Activated CD8-positive, alpha-beta memory T cell treated with anti-CD3 and anti-CD28 coated beads for 1 hour (primary cell): Measurements from ENCODE around the gene MCM5.
"Not testable (repeated sequence)": the region's sequence is repeated elsewhere in the genome, so short reads cannot be mapped to it uniquely, and the experiment has no call there.

Experiments used
- DNase-seq, 2 donors: peaks; one replicate each; pipeline ENCODE4 v3.0.0-alpha.2; 2020; ENCODE audit warnings: low read depth in 1 of 2; ENCODE audit errors: extremely low read depth in 1 of 2

Gene MCM5

DNA sequence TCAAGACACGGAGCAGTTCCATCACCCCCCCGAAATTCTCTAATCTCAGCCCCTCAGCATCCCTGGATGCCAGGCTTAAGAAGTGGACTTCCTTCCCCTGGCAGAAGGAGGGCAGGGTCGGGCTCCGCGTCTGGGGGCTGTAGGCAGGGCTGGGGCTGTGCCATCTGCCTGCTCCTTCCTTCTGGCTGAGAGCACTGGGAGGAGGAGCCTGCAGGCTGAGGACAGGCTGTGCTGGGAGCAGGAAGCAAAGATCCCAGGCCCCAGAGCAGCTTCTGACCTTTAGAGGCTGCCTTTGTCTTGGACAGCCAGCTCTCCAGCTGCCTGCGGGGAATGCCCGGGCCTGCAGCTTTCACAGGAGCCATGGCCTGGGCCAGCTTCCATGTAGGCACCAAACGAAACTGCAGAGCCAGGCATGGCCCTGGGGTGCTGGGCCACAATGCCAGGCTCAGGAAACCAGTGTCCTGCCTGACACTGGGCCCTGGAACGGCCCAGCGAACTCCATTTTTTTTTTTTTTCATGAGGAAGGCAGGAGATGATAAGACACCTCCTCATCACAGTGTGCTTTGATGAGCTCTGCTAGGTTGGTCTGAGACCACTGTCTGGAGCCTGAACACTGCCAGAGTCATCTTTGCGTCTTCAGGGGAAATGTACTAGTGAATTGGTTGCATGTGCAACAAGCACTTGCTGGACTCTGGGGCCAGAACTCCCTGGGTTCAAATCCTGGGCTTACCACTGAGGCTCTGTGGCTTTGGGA, 67.9 kb downstream of the MCM5 start:
- DNase-seq: no peak

DNA sequence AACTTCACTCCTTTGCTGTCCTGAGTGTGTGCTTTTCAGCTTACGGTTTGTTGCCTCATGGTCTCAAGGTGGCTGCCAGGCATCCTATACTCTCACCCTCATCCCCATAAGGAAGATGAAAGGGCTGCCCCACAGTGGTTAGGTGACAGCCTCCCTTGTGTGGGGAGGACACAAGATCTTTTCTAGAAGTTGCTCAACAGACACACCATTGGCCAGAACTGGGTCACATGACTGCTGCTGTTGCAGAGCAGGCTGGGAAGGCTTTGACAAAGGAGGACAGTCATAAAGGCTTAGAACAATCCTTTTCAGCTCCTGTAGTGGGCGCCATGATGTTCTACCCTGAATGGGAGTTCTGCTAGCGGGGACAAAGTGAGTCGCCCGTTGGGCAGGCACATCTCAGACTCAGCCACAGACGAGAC, 71.0 kb downstream of the MCM5 start:
- no peak for DNase-seq

DNA sequence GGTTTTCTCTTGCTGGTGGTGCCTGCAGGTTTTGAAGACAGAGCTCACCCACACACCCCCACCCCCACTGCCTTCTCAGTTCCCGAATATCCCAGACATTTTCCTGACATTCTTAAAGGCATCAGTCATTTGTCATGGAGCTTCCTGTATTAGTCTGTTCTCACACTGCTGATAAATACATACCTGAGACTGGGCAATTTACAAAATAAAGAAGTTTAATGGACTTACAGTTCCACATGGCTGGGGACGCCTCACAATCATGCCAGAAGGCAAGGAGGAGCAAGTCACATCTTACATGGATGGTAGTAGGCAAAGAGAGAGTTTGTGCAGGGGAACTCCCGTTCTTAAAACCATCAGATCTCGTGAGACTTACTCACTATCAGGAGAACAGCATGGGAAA, 71.6 kb downstream of the MCM5 start:
- DNase-seq: not testable (repeated sequence)

DNA sequence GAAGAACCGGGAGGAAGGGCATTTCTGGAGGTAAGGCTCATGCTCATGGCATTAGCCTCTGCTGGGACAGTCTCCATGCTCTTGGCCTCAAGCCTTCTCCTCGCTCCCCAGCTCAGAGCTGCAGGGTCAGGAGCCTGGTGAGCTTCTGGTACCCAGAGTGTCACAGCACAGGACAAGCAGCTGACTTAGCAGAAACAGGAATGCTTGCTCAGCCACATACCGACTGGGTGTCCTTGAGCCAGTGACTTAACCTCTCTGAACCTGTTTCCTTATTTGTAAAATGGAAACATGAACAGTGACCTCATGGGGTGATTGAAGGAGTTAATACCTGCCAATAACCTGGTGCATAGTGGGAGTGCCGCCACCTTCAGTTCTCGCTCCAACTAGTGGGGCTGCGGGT, 72.5 kb downstream of the MCM5 start:
- DNase-seq: no peak

DNA sequence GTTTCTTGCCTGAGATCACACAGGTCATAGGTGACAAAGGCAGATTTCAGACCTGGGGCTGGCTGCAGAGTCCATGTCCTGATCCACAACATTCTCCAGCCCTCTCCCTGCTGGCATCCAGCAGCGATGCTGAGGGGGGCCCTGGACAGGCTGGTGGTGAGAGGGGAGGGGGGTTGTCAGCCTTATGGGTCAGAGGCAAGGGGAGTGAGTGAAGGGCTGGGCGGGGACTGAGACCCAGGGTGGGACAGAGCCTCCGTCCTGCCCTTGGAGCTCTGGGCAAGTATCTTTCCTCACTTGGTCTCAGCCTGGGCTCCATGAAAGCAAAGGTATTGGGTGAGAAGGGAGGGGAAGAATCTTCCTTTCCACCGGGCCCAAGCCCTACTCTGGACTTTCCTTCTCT, 74.0 kb downstream of the MCM5 start:
- DNase-seq: no peak
